Activated CD8-positive, alpha-beta T cell treated with anti-CD3 and anti-CD28 coated beads for 36 hours (primary cell): ENCODE data around the gene SEMA4D. TPM values are rescaled to one million over a fixed set of nuclear protein-coding genes. Genes with fewer than 3 reads are reported as not detected.

Source experiments
- ATAC-seq: fragments of 200-7000 bp; cut with Tn5 transposase; one replicate; pipeline ENCODE4 v1.10.0; 2021; ENCODE audit warnings: mild to moderate bottlenecking, moderate library complexity
- CTCF ChIA-PET: fragments of 350-600 bp; sonication (Branson Sonifier 250); formaldehyde crosslinking; loops from one replicate; lab custom pipeline; 2021; ENCODE audit warnings: antibody characterized with exemption; lab: Charles Lee
- POLR2A ChIA-PET: fragments of 350-600 bp; sonication (Branson Sonifier 250); formaldehyde crosslinking; loops from one replicate; lab custom pipeline; 2021; ENCODE audit warnings: antibody characterized with exemption; lab: Charles Lee
- DNase-seq: peaks from one replicate; pipeline ENCODE4 v3.0.0-alpha.2; 2020
- H3K27ac Mint-ChIP-seq: one replicate; pipeline ENCODE4 v1.8.0; 2021; ENCODE audit warnings: mild to moderate bottlenecking, mixed read lengths
- H3K27me3 Mint-ChIP-seq: one replicate; pipeline ENCODE4 v1.8.0; 2021; ENCODE audit warnings: mixed read lengths
- H3K36me3 Mint-ChIP-seq: one replicate; pipeline ENCODE4 v1.8.0; 2021; ENCODE audit warnings: low read depth, mixed read lengths
- H3K4me1 Mint-ChIP-seq: one replicate; pipeline ENCODE4 v1.8.0; 2021; ENCODE audit warnings: low read depth, mixed read lengths
- H3K4me3 Mint-ChIP-seq: one replicate; pipeline ENCODE4 v1.8.0; 2021; ENCODE audit warnings: mild to moderate bottlenecking, moderate library complexity, mixed read lengths
- H3K9me3 Mint-ChIP-seq: one replicate; pipeline ENCODE4 v1.8.0; 2021; ENCODE audit warnings: mixed read lengths
- CTCF ChIP-seq: fragments of 200-600 bp; IDR thresholded peaks from one replicate; pipeline ENCODE4 v1.8.0; 2022; ENCODE audit warnings: antibody characterized with exemption, mild to moderate bottlenecking
- intact Hi-C: fragments of 100-400 bp; cut with micrococcal nuclease; formaldehyde crosslinking; loops from one replicate; pipeline ENCODE4 v1.10.0; 2022
- total RNA-seq, 2 experiments: library from RNA; stranded (reverse); gene quantifications; one replicate each; pipeline ENCODE4 v1.2.3, GENCODE V29; 2021

Gene SEMA4D
- total RNA-seq, 2 experiments from 2014 or later = 290 to 317 TPM

- DNase-seq (no peak), ATAC-seq (no peak)
- Mint-ChIP-seq H3K36me3 (peaks cover 62% of the 10 kb centered on the region), H3K4me3 (no peak overlapping the region), H3K9me3 (no peaks in the 10 kb centered on the region), H3K27me3 (no peaks in the 10 kb centered on the region), H3K27ac (peak overlapping the region; percentile 30), H3K4me1 (peaks cover 21% of the 10 kb centered on the region)
- ChIA-PET POLR2A (interaction anchor here (0.6 to 2.3 kb wide), 3 partner anchors 9 to 183 kb away, joined by 3 to 16 read pairs (median 3); no protein-coding TSS in a partner anchor), CTCF (interaction anchor here (1.2 kb wide), 1 partner anchor 10 kb away, joined by 3 read pairs; no protein-coding TSS in a partner anchor)
- intact Hi-C loops = no loop called here
- no peak for TF ChIP-seq CTCF
Measured at GRCh38 chr9:89356782-89357181, 141.1 kb downstream of the SEMA4D start.

GRCh38 chr9:89354471-89354870, 143.4 kb downstream of the SEMA4D start:
- intact Hi-C loops = no loop called here
- peaks cover 29% of the 10 kb centered on the region for H3K4me1 Mint-ChIP-seq
- H3K36me3 Mint-ChIP-seq = peaks cover 65% of the 10 kb centered on the region
- no peaks in the 10 kb centered on the region for H3K9me3 Mint-ChIP-seq
- ChIA-PET CTCF (no interaction called here), POLR2A (no interaction called here)
- no peak overlapping the region for H3K4me3 Mint-ChIP-seq
- ATAC-seq (no peak), DNase-seq (no peak)
- no peak overlapping the region for H3K27ac Mint-ChIP-seq
- TF ChIP-seq CTCF = no peak
- H3K27me3 Mint-ChIP-seq = no peaks in the 10 kb centered on the region

GRCh38 chr9:89353989-89354388, 143.9 kb downstream of the SEMA4D start:
- peaks cover 29% of the 10 kb centered on the region for H3K4me1 Mint-ChIP-seq
- no peak overlapping the region for H3K4me3 Mint-ChIP-seq
- intact Hi-C loops = no loop called here
- peaks cover 62% of the 10 kb centered on the region for H3K36me3 Mint-ChIP-seq
- ChIA-PET POLR2A (interaction anchor here (1.0 kb wide), 1 partner anchor 42 kb away, joined by 3 read pairs; no protein-coding TSS in a partner anchor), CTCF (no interaction called here)
- no peak for ATAC-seq
- TF ChIP-seq CTCF = no peak
- no peaks in the 10 kb centered on the region for H3K27me3 Mint-ChIP-seq
- no peaks in the 10 kb centered on the region for H3K9me3 Mint-ChIP-seq
- H3K27ac Mint-ChIP-seq = peak overlapping the region; percentile 13
- DNase-seq = no peak

- DNase-seq = no peak
- ChIA-PET CTCF (no interaction called here), POLR2A (interaction anchor here (1.0 to 1.5 kb wide), 3 partner anchors 10 to 41 kb away, joined by 3 to 6 read pairs (median 4); no protein-coding TSS in a partner anchor)
- Mint-ChIP-seq H3K4me1 (peaks cover 29% of the 10 kb centered on the region), H3K27ac (peak overlapping the region; percentile 72), H3K4me3 (no peak overlapping the region), H3K27me3 (no peaks in the 10 kb centered on the region), H3K9me3 (no peaks in the 10 kb centered on the region), H3K36me3 (peaks cover 64% of the 10 kb centered on the region)
- intact Hi-C loops = no loop called here
- no peak for TF ChIP-seq CTCF
- ATAC-seq = no peak
Measured at GRCh38 chr9:89352874-89353649, 144.9 kb downstream of the SEMA4D start.

- Mint-ChIP-seq H3K4me1 (peaks cover 29% of the 10 kb centered on the region), H3K27me3 (no peaks in the 10 kb centered on the region), H3K27ac (peak overlapping the region; percentile 72), H3K36me3 (peaks cover 64% of the 10 kb centered on the region), H3K4me3 (no peak overlapping the region), H3K9me3 (no peaks in the 10 kb centered on the region)
- ATAC-seq = no peak
- intact Hi-C loops = no loop called here
- ChIA-PET CTCF (interaction anchor here (1.5 kb wide), 1 partner anchor 27 kb away, joined by 7 read pairs; no protein-coding TSS in a partner anchor), POLR2A (interaction anchor here (1.2 to 1.5 kb wide), 2 partner anchors 9 to 16 kb away, joined by 4 to 6 read pairs; no protein-coding TSS in a partner anchor)
- DNase-seq = no peak
- TF ChIP-seq CTCF = no peak
Measured at GRCh38 chr9:89352451-89352850, 145.5 kb downstream of the SEMA4D start.
